Breast epithelium (tissue), 4 donors: ENCODE results near the gene PRCD. TPM values are rescaled to one million over a fixed set of nuclear protein-coding genes. Genes with fewer than 3 reads are reported as not detected.
"Not testable (repeated sequence)": the region's sequence is repeated elsewhere in the genome, so short reads cannot be mapped to it uniquely, and the experiment has no call there.

ENCODE experiments used
- DNase-seq, 2 donors: peaks; one replicate each; pipeline ENCODE4 v3.0.0-alpha.2; 2019; ENCODE audit warnings: low spot score in 2 of 2
- H3K27ac ChIP-seq, 2 donors: fragments of 200-600 bp; sonication (generic) in 1 of 2; one replicate each; pipeline ENCODE4 v1.5.1; 2016 to 2019; ENCODE audit warnings: mild to moderate bottlenecking in 1 of 2
- H3K27me3 ChIP-seq, 2 donors: fragments of 200-600 bp; sonication (generic) in 1 of 2; one replicate each; pipeline versions ENCODE4 v1.5.1 to v1.6.0; 2017 to 2019; ENCODE audit warnings: control low read depth in 1 of 2, mild to moderate bottlenecking in 1 of 2
- H3K36me3 ChIP-seq: fragments of 200-600 bp; one replicate; pipeline ENCODE4 v1.5.1; 2019
- H3K4me1 ChIP-seq, 2 donors: fragments of 200-600 bp; sonication (generic); one replicate each; pipeline ENCODE4 v1.5.1; 2016 to 2019; ENCODE audit warnings: control low read depth in 1 of 2
- H3K4me3 ChIP-seq, 3 donors: fragments of 200-600 bp; sonication (generic); 1 replicate in 2 of 3; 2 replicates in 1 of 3; pipeline ENCODE4 v1.5.1; 2016 to 2019; ENCODE audit warnings: mild to moderate bottlenecking in 3 of 3, moderate library complexity in 2 of 3
- H3K9me3 ChIP-seq, 2 donors: fragments of 200-600 bp; sonication (generic) in 1 of 2; one replicate each; pipeline ENCODE4 v1.5.1; 2016 to 2019; ENCODE audit warnings: control low read depth in 1 of 2
- CTCF ChIP-seq, 3 donors: fragments of 450-650 bp; IDR thresholded peaks; one replicate each; pipeline ENCODE4 v1.5.1; 2016 to 2017; ENCODE audit warnings: antibody characterized with exemption in 3 of 3, mild to moderate bottlenecking in 3 of 3, moderate library complexity in 3 of 3
- POLR2A ChIP-seq: fragments of 450-650 bp; IDR thresholded peaks from one replicate; pipeline ENCODE4 v1.6.1; 2016; ENCODE audit warnings: antibody characterized with exemption, mild to moderate bottlenecking, moderate library complexity
- POLR2AphosphoS5 ChIP-seq, 3 donors: sonication (generic); formaldehyde crosslinking; IDR thresholded peaks; one replicate each; pipeline ENCODE4 v1.6.1; 2017; ENCODE audit warnings: antibody characterized with exemption in 3 of 3
- intact Hi-C: fragments of 100-400 bp; cut with DNase I; formaldehyde crosslinking; loops from one replicate; pipeline ENCODE4 v1.15.1; 2023; ENCODE audit warnings: low total_unique reads
- total RNA-seq, 3 donors: library from RNA; depleted of rRNA; stranded (reverse); fragments of >200 nt; gene quantifications; one replicate each; pipeline ENCODE4 v1.1.0, GENCODE V29; 2016

Gene PRCD
- total RNA-seq, 3 donors from 2014 or later = 1.5 to 7.2 (median 4.9) TPM

- intact Hi-C loops = loop anchor here (5.0 kb wide), 1 partner anchor 39 kb away; the partner anchor contains the start of gene AANAT
Observed at GRCh38 chr17:76506408-76507345, 33.2 kb upstream of the PRCD start.

GRCh38 chr17:76508472-76509063 is 31.3 kb upstream of the PRCD start:
- intact Hi-C loops = loop anchor here (5.0 kb wide), 1 partner anchor 41 kb away; the partner anchor contains the start of gene AANAT
- not testable (repeated sequence) for H3K4me1 ChIP-seq

More at GRCh38 chr17:76506408-76507345, 33.2 kb upstream of the PRCD start:
- H3K36me3 ChIP-seq = no peaks in the 10 kb centered on the region
- no peaks in the 10 kb centered on the region for H3K27me3 ChIP-seq
- DNase-seq = peak; percentile 73 to 90
- H3K9me3 ChIP-seq = no peaks in the 10 kb centered on the region
- no peak overlapping the region for H3K4me3 ChIP-seq
- TF ChIP-seq POLR2A (no peak), CTCF (IDR thresholded peaks at IDR 0.05) (peak; percentile 90 to 96 (median 95))
- no peaks in the 10 kb centered on the region for H3K4me1 ChIP-seq
- H3K27ac ChIP-seq = no peak overlapping the region

GRCh38 chr17:76510831-76511244 is 29.0 kb upstream of the PRCD start:
- intact Hi-C loops = no loop called here
- H3K36me3 ChIP-seq = no peaks in the 10 kb centered on the region
- TF ChIP-seq CTCF (IDR thresholded peaks at IDR 0.05) (no peak), POLR2A (no peak), POLR2AphosphoS5 (IDR thresholded peaks at IDR 0.05) (no peak)
- no peaks in the 10 kb centered on the region for H3K9me3 ChIP-seq
- H3K4me1 ChIP-seq = peaks cover 0 to 2% of the 10 kb centered on the region in 2 donors
- H3K27ac ChIP-seq = no peak overlapping the region
- DNase-seq = no peak
- H3K4me3 ChIP-seq = no peak overlapping the region
- H3K27me3 ChIP-seq = no peaks in the 10 kb centered on the region

More at GRCh38 chr17:76508472-76509063, 31.3 kb upstream of the PRCD start:
- DNase-seq, H3K27ac ChIP-seq, H3K4me3 ChIP-seq, H3K27me3 ChIP-seq, H3K9me3 ChIP-seq, H3K36me3 ChIP-seq: not testable (repeated sequence)

GRCh38 chr17:76511668-76512365 is 28.0 kb upstream of the PRCD start:
- peak overlapping the region in 1 of 2 donors; percentile 12 for H3K27ac ChIP-seq
- no peak overlapping the region for H3K4me3 ChIP-seq
- no peaks in the 10 kb centered on the region for H3K9me3 ChIP-seq
- TF ChIP-seq POLR2AphosphoS5 (IDR thresholded peaks at IDR 0.05) (no peak), CTCF (IDR thresholded peaks at IDR 0.05) (no peak), POLR2A (no peak)
- no peaks in the 10 kb centered on the region for H3K27me3 ChIP-seq
- peaks cover 0 to 5% of the 10 kb centered on the region in 2 donors for H3K4me1 ChIP-seq
- DNase-seq = no peak
- intact Hi-C loops = no loop called here
- H3K36me3 ChIP-seq = no peaks in the 10 kb centered on the region

- no peaks in the 10 kb centered on the region for H3K36me3 ChIP-seq
- H3K4me1 ChIP-seq = peaks cover 0 to 5% of the 10 kb centered on the region in 2 donors
- no peaks in the 10 kb centered on the region for H3K27me3 ChIP-seq
- H3K9me3 ChIP-seq = no peaks in the 10 kb centered on the region
- TF ChIP-seq POLR2AphosphoS5 (IDR thresholded peaks at IDR 0.05) (no peak), POLR2A (no peak), CTCF (IDR thresholded peaks at IDR 0.05) (no peak)
- intact Hi-C loops = no loop called here
- H3K27ac ChIP-seq = peak overlapping the region in 1 of 2 donors; percentile 32
- DNase-seq = no peak
- no peak overlapping the region for H3K4me3 ChIP-seq
Observed at GRCh38 chr17:76512366-76513305, 27.2 kb upstream of the PRCD start.
